Measurements from ENCODE around the gene KISS1.

KISS1 gene

GRCh38 chr1:204180133-204180532 lies 16.2 kb downstream of the KISS1 start:
- in situ Hi-C loops (cut with HindIII; ENCODE audit: low pct_unique_long_range_greater_than_20kb, low sequenced_read_pairs), result no loop called here
- DNase-seq (ENCODE audit: low read depth in 1 of 2, low spot score in 1 of 2), result no peak
- no peak for TF ChIP-seq JUND (IDR thresholded peaks at IDR 0.05; ENCODE audit: low read depth)

DNA sequence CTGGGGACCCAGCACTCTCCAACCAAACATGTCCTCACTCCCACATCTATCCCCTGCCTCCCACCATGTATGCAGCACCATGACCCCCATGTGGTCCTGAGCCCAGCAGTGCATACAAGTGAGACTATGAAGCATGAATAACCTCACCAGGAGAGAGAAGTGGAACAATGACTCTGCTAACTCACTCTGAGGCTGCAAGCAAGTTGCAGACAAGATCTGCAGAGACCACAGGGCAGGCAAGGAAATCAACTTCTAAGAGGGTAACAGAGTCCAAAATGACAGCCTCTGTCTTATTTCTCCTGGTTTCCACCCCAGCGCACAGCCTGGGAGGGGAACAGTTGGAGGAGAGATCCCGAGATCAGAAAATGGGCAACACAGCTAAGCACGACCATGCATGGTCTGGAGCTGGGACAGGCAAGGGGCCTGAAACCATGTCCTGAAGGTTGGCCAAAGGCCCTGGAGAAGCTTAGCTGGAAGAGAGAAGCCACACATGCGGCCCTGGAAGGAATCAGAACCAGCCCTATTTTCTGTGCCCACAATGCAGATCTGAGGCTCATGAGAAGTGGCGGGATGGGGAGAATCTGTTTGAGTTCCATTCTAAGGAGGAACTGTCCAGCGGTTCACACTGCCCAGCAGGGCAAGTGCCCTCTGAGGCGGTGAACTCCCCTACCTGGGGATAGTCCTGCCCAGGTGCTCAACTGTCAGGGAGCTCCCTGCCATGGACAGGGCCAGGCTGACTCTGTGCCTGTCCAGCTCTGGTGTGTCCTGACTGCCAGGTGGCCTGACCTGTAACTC lies 17.6 kb downstream of the KISS1 start:
- in situ Hi-C loops (cut with HindIII; ENCODE audit: low pct_unique_long_range_greater_than_20kb, low sequenced_read_pairs), result no loop called here
- TF ChIP-seq JUND (IDR thresholded peaks at IDR 0.05; ENCODE audit: low read depth), result no peak
- no peak for DNase-seq (ENCODE audit: low read depth in 1 of 2, low spot score in 1 of 2)

GRCh38 chr1:204177133-204177532 lies 19.2 kb downstream of the KISS1 start:
- no peak for DNase-seq (ENCODE audit: low read depth in 1 of 2, low spot score in 1 of 2)
- TF ChIP-seq JUND (IDR thresholded peaks at IDR 0.05; ENCODE audit: low read depth), result no peak
- in situ Hi-C loops (cut with HindIII; ENCODE audit: low pct_unique_long_range_greater_than_20kb, low sequenced_read_pairs), result no loop called here

- in situ Hi-C loops (cut with HindIII; ENCODE audit: low pct_unique_long_range_greater_than_20kb, low sequenced_read_pairs), result no loop called here
- no peak for DNase-seq (ENCODE audit: low read depth in 1 of 2, low spot score in 1 of 2)
- no peak for TF ChIP-seq JUND (IDR thresholded peaks at IDR 0.05; ENCODE audit: low read depth)
Measured at GRCh38 chr1:204176049-204176448, 20.2 kb downstream of the KISS1 start.

DNA sequence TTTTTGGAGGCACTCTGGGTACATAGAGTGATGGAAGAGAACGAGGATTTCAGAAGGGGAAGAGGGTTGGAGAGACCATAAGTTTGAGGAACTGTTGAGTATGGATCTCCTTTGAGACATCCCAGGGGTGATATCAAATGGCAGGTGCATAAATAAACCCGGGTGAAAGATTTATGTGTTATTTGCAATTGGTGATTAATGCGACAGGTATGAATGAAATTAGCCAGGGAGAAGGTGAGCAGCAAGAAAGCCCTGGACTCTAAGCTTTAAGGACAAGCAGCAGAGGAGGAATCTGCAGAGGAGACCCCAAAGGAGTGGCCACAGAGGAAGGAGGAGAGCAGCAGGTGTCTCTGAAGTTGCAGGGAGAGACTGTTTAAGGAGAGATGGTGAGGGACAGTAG lies 21.3 kb downstream of the KISS1 start:
- DNase-seq (ENCODE audit: low read depth in 1 of 2, low spot score in 1 of 2), result no peak
- TF ChIP-seq JUND (IDR thresholded peaks at IDR 0.05; ENCODE audit: low read depth), result no peak
- in situ Hi-C loops (cut with HindIII; ENCODE audit: low pct_unique_long_range_greater_than_20kb, low sequenced_read_pairs), result no loop called here

DNA sequence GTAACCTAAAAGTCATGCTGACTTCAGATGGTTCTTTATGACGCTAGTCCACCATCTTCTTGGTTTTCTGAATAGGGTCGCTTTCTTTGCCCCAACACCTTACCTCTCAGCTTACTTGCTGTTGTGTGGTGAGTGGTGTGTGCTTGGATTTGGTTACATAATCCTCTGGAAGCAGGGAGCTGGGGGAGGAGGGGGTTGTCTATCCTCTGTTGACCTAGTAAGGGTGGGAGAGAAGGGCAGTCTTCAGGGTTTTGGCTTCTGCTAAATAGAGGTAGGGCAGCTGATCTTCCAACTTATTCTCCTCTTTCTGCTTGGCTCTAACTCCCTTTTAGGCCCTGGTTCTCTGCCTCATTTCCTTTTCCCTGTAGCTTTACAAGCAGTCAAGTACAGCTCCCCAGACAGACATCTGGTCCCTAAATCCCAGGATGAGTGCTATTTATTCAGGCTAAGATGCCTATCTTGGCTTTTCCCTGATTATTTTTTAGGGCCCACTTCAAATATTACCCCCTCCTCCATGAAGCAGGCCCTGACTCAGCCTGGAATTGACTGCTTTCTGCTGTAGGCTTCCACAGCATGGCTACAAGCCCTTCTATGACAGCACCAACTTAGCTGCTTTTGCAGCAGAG lies 23.8 kb downstream of the KISS1 start:
- no peak for DNase-seq (ENCODE audit: low read depth in 1 of 2, low spot score in 1 of 2)
- no peak for TF ChIP-seq JUND (IDR thresholded peaks at IDR 0.05; ENCODE audit: low read depth)
- in situ Hi-C loops (cut with HindIII; ENCODE audit: low pct_unique_long_range_greater_than_20kb, low sequenced_read_pairs), result no loop called here

GRCh38 chr1:204171751-204172178 lies 24.5 kb downstream of the KISS1 start:
- in situ Hi-C loops (cut with HindIII; ENCODE audit: low pct_unique_long_range_greater_than_20kb, low sequenced_read_pairs), result no loop called here
- TF ChIP-seq JUND (IDR thresholded peaks at IDR 0.05; ENCODE audit: low read depth), result no peak
- DNase-seq (ENCODE audit: low read depth in 1 of 2, low spot score in 1 of 2), result peak in 1 of 2 experiments; percentile 74

DNA sequence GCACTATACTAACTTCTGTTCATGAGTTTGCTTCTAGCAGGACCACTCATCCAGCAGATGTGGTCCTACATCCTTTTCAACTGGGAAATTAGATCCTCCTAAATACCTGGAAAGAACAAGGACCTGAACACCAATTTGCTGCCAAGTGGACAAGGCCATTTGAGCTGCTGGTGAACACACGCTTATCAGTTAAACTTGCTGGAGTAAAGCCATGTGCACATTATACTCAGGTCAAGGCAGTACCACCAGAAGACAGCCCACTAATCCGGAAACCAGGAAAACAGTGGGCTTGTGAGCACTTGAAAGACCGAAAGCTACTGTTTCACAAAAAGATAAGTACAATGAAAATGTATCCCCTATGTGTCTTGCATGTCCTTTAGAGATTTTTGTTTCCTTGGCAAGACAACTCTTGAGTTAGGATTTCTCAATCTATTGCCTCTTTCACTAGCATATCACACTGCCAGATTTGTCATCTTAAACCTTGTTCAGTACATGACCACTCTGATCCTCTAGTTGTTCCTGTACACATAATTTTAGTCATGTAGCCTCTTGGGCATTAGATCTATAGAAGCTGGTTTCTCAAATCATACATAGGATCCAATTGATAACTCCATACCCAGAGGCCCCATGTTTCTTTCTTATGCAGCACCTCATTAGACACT lies 25.7 kb downstream of the KISS1 start:
- in situ Hi-C loops (cut with HindIII; ENCODE audit: low pct_unique_long_range_greater_than_20kb, low sequenced_read_pairs), result no loop called here
- DNase-seq (ENCODE audit: low read depth in 1 of 2, low spot score in 1 of 2), result no peak
- no peak for TF ChIP-seq JUND (IDR thresholded peaks at IDR 0.05; ENCODE audit: low read depth)

- no peak for DNase-seq (ENCODE audit: low read depth in 1 of 2, low spot score in 1 of 2)
- TF ChIP-seq JUND (IDR thresholded peaks at IDR 0.05; ENCODE audit: low read depth), result no peak
- in situ Hi-C loops (cut with HindIII; ENCODE audit: low pct_unique_long_range_greater_than_20kb, low sequenced_read_pairs), result no loop called here
Measured at GRCh38 chr1:204169858-204170257, 26.4 kb downstream of the KISS1 start.

- in situ Hi-C loops (cut with HindIII; ENCODE audit: low pct_unique_long_range_greater_than_20kb, low sequenced_read_pairs), result no loop called here
- TF ChIP-seq JUND (IDR thresholded peaks at IDR 0.05; ENCODE audit: low read depth), result no peak
- no peak for DNase-seq (ENCODE audit: low read depth in 1 of 2, low spot score in 1 of 2)
Measured at GRCh38 chr1:204167730-204168129, 28.6 kb downstream of the KISS1 start.

DNA sequence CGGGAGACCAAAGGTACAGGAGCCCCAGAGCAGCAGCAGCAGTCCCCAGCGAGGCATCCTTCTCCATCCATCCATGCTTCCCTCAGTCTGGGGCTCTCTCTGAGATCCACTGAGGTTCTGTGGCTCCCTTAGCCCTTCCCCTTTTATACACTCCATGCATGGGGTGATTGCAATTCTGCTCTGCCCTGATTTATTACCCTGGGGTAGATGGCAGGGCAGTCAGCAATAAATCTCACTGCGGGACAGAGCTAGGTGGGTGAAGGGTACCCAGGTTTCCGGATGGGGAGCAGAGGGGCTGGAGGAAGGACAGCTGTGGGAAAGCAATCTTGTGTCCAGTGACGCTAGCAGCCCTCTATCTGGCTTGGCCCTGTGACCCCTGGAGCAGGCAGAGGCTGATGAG lies 30.1 kb downstream of the KISS1 start, which contains the start of gene REN:
Gene REN, minus strand, starts transcription at position 119 of the 400 bp plus-strand sequence. Its CDS starts 44 bp downstream, at position 75.
- no peak for TF ChIP-seq JUND (IDR thresholded peaks at IDR 0.05; ENCODE audit: low read depth)
- in situ Hi-C loops (cut with HindIII; ENCODE audit: low pct_unique_long_range_greater_than_20kb, low sequenced_read_pairs), result no loop called here
- no peak for DNase-seq (ENCODE audit: low read depth in 1 of 2, low spot score in 1 of 2)

GRCh38 chr1:204162494-204163074 lies 33.7 kb downstream of the KISS1 start:
- DNase-seq (ENCODE audit: low read depth in 1 of 2, low spot score in 1 of 2), result peak; percentile 80 to 90
- in situ Hi-C loops (cut with HindIII; ENCODE audit: low pct_unique_long_range_greater_than_20kb, low sequenced_read_pairs), result no loop called here
- no peak for TF ChIP-seq JUND (IDR thresholded peaks at IDR 0.05; ENCODE audit: low read depth)

All from T47D (cell line).